Body of pancreas (tissue), 4 donors: ENCODE results near the gene IRF7.

Experiments
- POLR2A ChIP-seq, 3 donors: fragments of 450-650 bp; IDR thresholded peaks; one replicate each; pipeline ENCODE4 v1.6.1; 2016; ENCODE audit warnings: antibody characterized with exemption in 3 of 3, mild to moderate bottlenecking in 2 of 3
- TF ChIP-seq, protein P1 (sequence below), 7 experiments: fragments of 450-650 bp in 4 of 7; fragments of 200-600 bp in 3 of 7; sonication (generic) in 3 of 7; IDR thresholded peaks; one replicate each; pipeline ENCODE4 v1.5.1; 2016 to 2019; ENCODE audit warnings: antibody characterized with exemption in 7 of 7

DNA sequence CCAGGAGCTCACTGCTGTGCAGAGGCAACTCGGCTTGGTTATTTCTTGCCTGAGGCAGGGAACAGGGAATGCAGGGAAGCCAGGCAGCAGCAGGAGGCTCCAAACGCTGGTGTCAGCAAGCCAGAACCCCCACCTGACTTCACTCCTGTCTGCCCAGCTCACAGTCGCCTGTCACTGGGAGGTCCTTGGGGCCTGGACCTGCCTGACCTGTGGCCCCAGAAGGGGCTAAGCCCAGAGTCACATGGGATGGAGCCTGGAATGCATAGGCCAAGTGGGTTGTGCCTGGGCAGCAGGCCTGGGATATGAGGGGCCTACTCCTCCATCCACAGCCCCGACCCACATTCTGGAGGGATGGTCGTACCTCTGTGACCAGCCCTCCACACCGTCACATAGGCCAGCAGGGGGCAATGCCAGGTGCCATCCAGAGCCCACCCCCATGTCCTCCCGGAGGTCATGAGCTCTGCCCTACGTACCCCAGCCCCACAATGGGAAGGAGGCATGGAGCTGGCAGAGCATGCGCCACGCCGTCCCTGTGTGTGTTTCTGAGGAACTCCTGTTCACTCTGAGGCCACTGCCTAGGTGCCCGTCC lies 49.7 kb downstream of the IRF7 start:
- TF ChIP-seq, protein P1, sequence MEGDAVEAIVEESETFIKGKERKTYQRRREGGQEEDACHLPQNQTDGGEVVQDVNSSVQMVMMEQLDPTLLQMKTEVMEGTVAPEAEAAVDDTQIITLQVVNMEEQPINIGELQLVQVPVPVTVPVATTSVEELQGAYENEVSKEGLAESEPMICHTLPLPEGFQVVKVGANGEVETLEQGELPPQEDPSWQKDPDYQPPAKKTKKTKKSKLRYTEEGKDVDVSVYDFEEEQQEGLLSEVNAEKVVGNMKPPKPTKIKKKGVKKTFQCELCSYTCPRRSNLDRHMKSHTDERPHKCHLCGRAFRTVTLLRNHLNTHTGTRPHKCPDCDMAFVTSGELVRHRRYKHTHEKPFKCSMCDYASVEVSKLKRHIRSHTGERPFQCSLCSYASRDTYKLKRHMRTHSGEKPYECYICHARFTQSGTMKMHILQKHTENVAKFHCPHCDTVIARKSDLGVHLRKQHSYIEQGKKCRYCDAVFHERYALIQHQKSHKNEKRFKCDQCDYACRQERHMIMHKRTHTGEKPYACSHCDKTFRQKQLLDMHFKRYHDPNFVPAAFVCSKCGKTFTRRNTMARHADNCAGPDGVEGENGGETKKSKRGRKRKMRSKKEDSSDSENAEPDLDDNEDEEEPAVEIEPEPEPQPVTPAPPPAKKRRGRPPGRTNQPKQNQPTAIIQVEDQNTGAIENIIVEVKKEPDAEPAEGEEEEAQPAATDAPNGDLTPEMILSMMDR (IDR thresholded peaks at IDR 0.05), result no peak
- no peak for TF ChIP-seq POLR2A (IDR thresholded peaks at IDR 0.05)
